Erythroblast (primary cell): ENCODE results near the gene SMIM26.
"Not testable (repeated sequence)": the region's sequence is repeated elsewhere in the genome, so short reads cannot be mapped to it uniquely, and the experiment has no call there.

Experiments
- DNase-seq, 2 experiments: peaks; one replicate each; lab custom pipeline; 2025; lab: John Stamatoyannopoulos, UW
- GATA1 ChIP-seq: IDR thresholded peaks from 2 replicates; pipeline ENCODE4 v1.6.1; 2011; ENCODE audit warnings: low read depth, mild to moderate bottlenecking, control low read depth, low read length, moderate library complexity
- POLR2A ChIP-seq: IDR thresholded peaks from 2 replicates; pipeline ENCODE4 v1.6.1; 2011; ENCODE audit warnings: mild to moderate bottlenecking, low read length

The SMIM26 gene

GRCh38 chr20:18566892-18567738 is at the start of gene SMIM26:
Gene SMIM26 (plus strand): TSS chr20:18567432. CDS start chr20:18567479, 47 bp downstream.
- peak; percentile 93 to 94 for DNase-seq
- TF ChIP-seq GATA1 (no peak), POLR2A (peak; percentile 87)

- DNase-seq = not testable (repeated sequence)
These were observed 45.2 kb upstream of the SMIM26 start for GRCh38 chr20:18522066-18522465.

- DNase-seq = no peak
- TF ChIP-seq POLR2A (no peak), GATA1 (no peak)
These were observed 44.2 kb upstream of the SMIM26 start for GRCh38 chr20:18523066-18523465.

- no peak for DNase-seq
- TF ChIP-seq GATA1 (no peak), POLR2A (no peak)
These were observed 42.6 kb upstream of the SMIM26 start for GRCh38 chr20:18524646-18525045.

GRCh38 chr20:18526761-18527160 is 40.5 kb upstream of the SMIM26 start:
- DNase-seq = not testable (repeated sequence)

GRCh38 chr20:18527339-18527738 is 39.9 kb upstream of the SMIM26 start:
- no peak for DNase-seq
- TF ChIP-seq POLR2A = no peak
- TF ChIP-seq GATA1 = no peak

GRCh38 chr20:18527836-18528235 is 39.4 kb upstream of the SMIM26 start:
- DNase-seq = no peak
- TF ChIP-seq POLR2A (no peak), GATA1 (no peak)

GRCh38 chr20:18529041-18529440 is 38.2 kb upstream of the SMIM26 start:
- no peak for DNase-seq
- no peak for TF ChIP-seq GATA1
- no peak for TF ChIP-seq POLR2A

- no peak for DNase-seq
- no peak for TF ChIP-seq POLR2A
- no peak for TF ChIP-seq GATA1
These were observed 34.6 kb upstream of the SMIM26 start for GRCh38 chr20:18532626-18533025.

- no peak for DNase-seq
- TF ChIP-seq POLR2A (no peak), GATA1 (no peak)
These were observed 33.7 kb upstream of the SMIM26 start for GRCh38 chr20:18533491-18533890.

GRCh38 chr20:18533978-18534644 is 33.1 kb upstream of the SMIM26 start:
- DNase-seq = no peak
- TF ChIP-seq POLR2A (no peak), GATA1 (no peak)

- TF ChIP-seq POLR2A (no peak), GATA1 (no peak)
- no peak for DNase-seq
These were observed 29.6 kb upstream of the SMIM26 start for GRCh38 chr20:18537651-18538050.

- no peak for DNase-seq
- TF ChIP-seq POLR2A = no peak
- no peak for TF ChIP-seq GATA1
These were observed 25.5 kb upstream of the SMIM26 start for GRCh38 chr20:18541741-18542140.

- no peak for TF ChIP-seq GATA1
- TF ChIP-seq POLR2A = no peak
- DNase-seq = no peak
These were observed 24.0 kb upstream of the SMIM26 start for GRCh38 chr20:18543216-18543615.

GRCh38 chr20:18543932-18544331 is 23.3 kb upstream of the SMIM26 start:
- no peak for DNase-seq
- TF ChIP-seq POLR2A (no peak), GATA1 (no peak)
